ENCODE results near the gene ADPRH.

Gene ADPRH

GRCh38 chr3:119636891-119637611, 57.8 kb downstream of the ADPRH start:
- DNase-seq (ENCODE audit: insufficient read length, low spot score): no peak
- no peak for FAIRE-seq
- TF ChIP-seq POLR2A (IDR thresholded peaks at IDR 0.05; ENCODE audit: low read depth, low read length): no peak

- FAIRE-seq (peak; percentile 73), DNase-seq (ENCODE audit: insufficient read length, low spot score) (peak; percentile 54)
- TF ChIP-seq POLR2A (IDR thresholded peaks at IDR 0.05; ENCODE audit: low read depth, low read length): no peak
Observed at GRCh38 chr3:119637679-119638477, 58.6 kb downstream of the ADPRH start.

Measured in H54 (cell line).